ENCODE results near the gene ATP8B3.

DNA sequence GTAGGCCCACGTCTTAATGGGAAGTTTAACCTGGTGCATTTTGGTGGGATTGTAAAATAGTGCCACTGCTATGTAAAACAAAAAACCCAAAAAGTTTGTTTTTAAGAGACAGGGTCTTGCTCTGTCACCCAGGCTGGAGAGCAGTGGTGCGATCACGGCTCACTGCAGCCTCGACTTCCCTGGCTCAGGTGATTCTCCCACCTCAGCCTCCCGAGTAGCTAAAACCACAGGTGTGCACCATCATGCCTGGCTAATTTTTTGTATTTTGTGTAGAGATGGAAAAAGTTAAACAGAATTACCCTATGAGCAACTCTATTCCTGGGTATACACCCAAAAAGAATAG, 37.0 kb upstream of the ATP8B3 start:
- TF ChIP-seq POLR2AphosphoS5 (IDR thresholded peaks at IDR 0.05; ENCODE audit: low read depth, low read length) = no peak
- no peak for TF ChIP-seq REST (IDR thresholded peaks at IDR 0.05; ENCODE audit: insufficient read depth in 1 of 2, low read depth in 2 of 2, low read length in 2 of 2)
- no peak for TF ChIP-seq SIN3A (IDR thresholded peaks at IDR 0.05; ENCODE audit: borderline replicate concordance, insufficient read depth, low read length)
